Posterior vena cava (tissue), 2 donors: ENCODE results near the gene FLRT2. TPM values are rescaled to one million over a fixed set of nuclear protein-coding genes. Genes with fewer than 3 reads are reported as not detected.

Source experiments
- DNase-seq: peaks from one replicate; pipeline ENCODE4 v3.0.0-alpha.2; 2020; ENCODE audit warnings: low spot score
- intact Hi-C, 2 donors: fragments of 100-400 bp; cut with DNase I; formaldehyde crosslinking; loops; one replicate each; pipeline versions ENCODE4 v1.14.1 to v1.14.2; 2022 to 2023
- long read RNA-seq, 2 donors: library from polyadenylated mRNA; unstranded; transcript quantifications; one replicate each; pipeline ENCODE4 v2.0.0, GENCODE V29; 2020 to 2021
- total RNA-seq, 2 donors: library from RNA; stranded (reverse); fragmentation: NEBNext Ultra II Directional; extraction: Animal tissue kit (Norgen Biotek cat#: 25700); gene quantifications; one replicate each; pipeline ENCODE4 v1.2.1, GENCODE V29; 2021
- donor health status: DM: yes; HTN: yes; CAD: no.
- donor health status: DM: yes; HTN: yes; CAD: no.

The FLRT2 gene, protein sequence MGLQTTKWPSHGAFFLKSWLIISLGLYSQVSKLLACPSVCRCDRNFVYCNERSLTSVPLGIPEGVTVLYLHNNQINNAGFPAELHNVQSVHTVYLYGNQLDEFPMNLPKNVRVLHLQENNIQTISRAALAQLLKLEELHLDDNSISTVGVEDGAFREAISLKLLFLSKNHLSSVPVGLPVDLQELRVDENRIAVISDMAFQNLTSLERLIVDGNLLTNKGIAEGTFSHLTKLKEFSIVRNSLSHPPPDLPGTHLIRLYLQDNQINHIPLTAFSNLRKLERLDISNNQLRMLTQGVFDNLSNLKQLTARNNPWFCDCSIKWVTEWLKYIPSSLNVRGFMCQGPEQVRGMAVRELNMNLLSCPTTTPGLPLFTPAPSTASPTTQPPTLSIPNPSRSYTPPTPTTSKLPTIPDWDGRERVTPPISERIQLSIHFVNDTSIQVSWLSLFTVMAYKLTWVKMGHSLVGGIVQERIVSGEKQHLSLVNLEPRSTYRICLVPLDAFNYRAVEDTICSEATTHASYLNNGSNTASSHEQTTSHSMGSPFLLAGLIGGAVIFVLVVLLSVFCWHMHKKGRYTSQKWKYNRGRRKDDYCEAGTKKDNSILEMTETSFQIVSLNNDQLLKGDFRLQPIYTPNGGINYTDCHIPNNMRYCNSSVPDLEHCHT
- total RNA-seq: 10 to 100 TPM; 16.1 to 59.6 TPM
- long read RNA-seq, donor 1, full-length matches to known transcripts: 1 of 13 reads
- long read RNA-seq, donor 1, partial matches to known transcripts: 1 of 13 reads
- long read RNA-seq, donor 1, other reads (novel, unspliced or antisense): 11 of 13 reads
- long read RNA-seq, donor 2, partial matches to known transcripts: 0 of 2 reads
- long read RNA-seq, donor 2, other reads (novel, unspliced or antisense): 2 of 2 reads

DNA sequence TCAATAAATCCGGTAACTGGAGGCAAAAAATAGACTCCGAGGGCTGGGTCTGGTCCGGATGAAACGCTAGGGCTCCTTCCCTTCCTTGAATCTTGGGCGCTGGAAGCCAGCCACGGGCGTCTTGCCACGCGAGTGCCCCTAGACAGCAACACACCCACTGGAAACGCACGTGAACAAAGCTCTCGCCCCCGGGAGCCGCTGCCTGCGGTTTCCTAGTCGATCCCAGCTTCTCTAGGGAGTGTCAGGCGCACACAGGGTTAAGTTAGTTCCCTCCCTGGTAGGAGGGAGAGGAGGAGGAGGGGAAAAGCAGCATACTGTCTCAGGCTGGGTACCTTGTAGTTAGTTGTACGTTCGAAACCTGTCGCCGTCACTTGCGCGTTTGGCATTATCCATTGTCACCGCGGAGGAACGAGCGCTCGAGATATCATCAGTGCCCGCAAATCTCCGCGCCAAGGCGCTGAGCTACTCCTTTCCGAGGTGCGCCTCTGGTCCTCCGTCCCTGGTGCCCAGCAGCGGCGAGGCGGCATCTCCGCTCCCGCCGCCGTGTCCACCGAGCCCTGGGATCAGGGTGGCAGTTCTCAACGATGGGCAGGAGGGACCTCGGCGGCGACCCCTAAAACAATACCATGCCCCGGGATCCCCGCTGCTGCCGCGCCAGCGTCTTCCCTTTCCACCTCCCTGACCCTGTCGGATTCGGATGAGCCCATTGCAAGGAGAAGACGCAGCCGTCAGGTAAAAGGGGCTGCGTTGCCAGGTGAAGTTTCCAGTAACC lies at the start of gene FLRT2:
Gene FLRT2, plus strand, starts transcription at position 342 of the 772 bp plus-strand sequence. CDS start 91,371 bp downstream, outside the sequence.
- peak; percentile 89 for DNase-seq
- intact Hi-C loops: no loop called here

DNA sequence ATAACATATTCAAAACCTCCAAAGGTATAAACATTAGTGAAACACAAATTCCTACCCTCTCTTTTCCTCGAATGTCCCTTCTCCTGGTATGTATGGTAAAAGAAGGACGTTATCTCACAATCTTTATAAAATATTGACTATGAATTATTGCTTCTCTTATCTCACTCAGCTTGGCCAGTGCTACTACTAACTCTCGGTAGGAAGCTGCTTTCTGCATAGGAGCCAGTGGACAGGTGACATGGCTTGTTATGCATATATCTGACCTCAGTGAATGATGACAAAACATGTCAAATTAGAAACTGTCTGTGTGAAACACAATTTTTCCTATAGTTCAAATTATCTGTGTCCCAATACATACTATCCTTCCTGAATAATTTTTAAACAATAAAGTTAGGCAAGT lies 48.5 kb upstream of the FLRT2 start:
- intact Hi-C loops: no loop called here
- DNase-seq: no peak

DNA sequence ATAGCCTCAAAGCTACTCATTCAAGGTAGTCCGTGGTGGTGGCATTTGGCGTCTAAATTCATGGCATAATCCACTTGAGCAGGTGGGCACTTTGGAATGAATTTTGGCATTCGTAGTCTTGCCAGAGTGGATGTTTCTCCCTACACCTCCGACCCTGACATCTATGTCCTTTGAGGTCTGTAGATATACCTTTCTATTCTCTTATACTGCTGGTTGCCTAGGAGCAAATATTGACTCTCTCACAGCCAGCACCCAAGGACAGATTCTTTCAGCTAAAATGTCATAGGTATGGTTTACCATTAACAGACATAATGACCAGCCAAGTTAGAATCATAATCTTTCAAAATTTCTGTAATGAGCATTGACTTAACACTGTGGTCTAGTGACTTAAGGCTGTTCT lies 47.4 kb upstream of the FLRT2 start:
- DNase-seq: no peak
- intact Hi-C loops: no loop called here

DNA sequence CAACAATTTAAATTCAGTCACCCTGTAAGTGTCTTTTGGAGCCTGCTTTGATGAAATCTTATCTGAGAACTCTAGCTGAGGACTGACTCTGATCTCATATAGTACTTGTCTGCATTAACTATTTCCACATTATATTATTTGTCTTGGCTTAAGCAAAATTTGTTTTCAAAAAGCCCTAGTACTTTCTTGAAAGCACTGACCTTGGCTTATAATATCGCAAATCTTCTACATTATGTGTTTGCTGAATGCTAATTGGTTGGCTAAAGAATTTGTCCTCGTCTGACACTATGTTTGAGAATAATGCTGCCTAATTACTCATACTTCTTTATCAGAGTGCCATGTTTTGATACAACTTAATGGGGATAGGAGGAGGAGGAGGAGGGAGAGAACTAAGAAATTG lies 46.9 kb upstream of the FLRT2 start:
- intact Hi-C loops: no loop called here
- DNase-seq: no peak

DNA sequence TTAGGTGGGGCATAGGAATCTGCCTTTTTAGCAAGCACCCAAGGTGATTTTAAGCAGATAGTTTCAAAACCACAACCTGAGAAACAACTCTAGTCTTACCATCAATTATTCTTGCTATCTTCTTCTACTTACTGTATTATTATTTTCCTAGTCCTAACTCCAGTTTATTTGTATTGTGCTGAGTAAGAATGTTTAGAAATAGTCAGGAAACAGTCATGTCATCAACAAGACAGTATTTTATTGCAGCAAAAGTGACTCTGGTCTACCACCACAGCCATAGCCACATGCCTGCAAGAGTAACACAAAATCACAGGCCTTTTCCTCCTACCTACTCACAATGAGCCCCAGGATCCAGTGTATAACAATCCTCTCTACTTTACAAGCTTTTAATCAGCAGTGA lies 46.3 kb upstream of the FLRT2 start:
- DNase-seq: no peak
- intact Hi-C loops: no loop called here

DNA sequence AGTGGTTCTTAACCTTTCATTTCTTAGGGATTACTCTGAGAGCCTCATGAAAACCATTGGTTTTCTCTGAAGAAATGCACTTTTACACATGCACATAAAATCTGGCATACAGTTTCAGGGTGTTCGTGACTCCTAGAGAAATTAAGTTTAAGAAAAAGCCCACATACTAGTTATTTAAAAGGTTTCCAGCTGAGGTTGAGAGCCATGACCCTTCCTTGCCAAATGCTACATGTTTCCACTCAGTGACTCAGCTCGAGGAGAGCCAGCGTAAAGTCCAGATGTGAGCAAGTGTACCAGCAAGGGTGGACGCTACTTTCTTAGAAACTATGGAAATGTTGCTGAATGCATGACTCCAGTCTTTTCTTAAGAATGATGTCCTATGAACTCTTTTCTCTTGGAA lies 42.7 kb upstream of the FLRT2 start:
- DNase-seq: peak; percentile 63
- intact Hi-C loops: no loop called here

DNA sequence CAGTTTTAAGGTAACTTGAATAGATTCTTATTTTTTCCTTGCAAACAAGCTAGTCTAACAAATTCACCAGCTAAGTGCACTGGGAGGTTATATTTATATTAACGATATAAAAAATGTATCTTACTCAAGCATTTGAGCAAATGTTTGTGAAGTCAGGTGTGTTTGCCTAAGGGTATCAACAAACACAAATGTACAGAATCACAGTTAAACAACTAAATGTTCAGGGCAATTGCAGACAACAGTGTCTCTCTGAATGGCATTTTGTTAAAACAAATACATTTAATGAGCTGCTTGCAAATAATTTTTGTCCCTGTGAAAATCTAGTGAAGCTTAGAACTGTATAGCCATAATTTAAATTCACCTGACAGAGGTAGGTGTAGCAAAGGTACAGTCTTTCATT lies 28.2 kb upstream of the FLRT2 start:
- intact Hi-C loops: no loop called here

DNA sequence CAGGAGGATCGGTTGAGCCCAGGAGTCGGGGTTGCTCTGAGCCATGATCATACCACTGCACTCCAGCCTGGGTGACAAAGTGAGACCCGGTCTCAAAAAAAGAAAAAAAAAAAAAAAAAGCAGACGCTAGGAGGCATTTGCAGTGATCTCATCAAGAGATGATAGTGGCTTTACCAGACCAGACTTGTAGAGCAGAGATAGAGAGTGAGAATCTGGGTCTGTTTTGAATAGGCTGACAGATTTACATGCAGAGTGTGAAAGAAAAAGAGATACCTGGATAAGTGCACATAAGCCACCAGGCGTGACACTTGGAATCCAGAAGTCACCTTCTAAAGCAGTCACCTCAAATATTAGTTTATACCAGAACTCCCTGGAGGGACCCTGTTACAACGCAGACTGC lies 21.1 kb upstream of the FLRT2 start:
- DNase-seq: no peak
- intact Hi-C loops: no loop called here

More for the DNA sequence above, 28.2 kb upstream of the FLRT2 start:
- DNase-seq: no peak

DNA sequence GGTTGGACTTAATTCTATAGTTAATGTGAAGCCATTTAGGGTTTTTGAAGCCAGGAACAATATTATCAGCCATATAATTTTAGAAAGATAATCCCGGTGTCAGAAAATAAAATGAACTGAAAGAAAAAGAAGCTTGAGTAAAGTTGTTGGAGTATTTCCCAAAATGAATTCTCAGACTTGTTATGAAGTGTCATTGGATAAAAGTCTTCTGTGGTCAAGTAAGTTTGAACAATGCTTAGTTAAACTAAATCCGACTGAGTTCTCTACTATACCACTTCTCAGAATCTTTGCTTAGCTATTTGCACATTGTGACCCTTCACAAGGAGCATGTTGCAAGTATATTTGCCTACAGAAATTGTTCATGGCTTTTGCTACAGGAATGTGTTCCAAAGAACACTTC lies 17.5 kb upstream of the FLRT2 start:
- intact Hi-C loops: no loop called here
- no peak for DNase-seq

DNA sequence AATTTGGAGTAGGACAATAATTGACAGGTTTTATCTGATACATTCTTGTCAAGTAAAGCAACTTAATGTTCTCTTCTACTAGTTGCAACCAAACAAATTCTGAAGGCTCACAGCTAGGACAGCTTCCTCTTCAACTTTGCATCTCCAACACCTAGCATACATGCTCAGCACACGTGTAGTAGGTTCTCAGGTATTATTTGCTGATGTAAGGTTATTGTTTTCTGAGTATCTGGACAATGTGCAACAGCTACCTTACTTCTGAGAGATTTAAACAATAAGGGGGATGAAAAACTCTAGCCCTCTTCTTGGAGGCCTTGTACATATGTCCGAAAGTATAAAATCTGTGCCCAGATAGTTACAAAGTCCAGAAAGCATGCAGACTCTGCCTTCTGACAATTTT lies 15.5 kb upstream of the FLRT2 start:
- no peak for DNase-seq
- intact Hi-C loops: no loop called here

DNA sequence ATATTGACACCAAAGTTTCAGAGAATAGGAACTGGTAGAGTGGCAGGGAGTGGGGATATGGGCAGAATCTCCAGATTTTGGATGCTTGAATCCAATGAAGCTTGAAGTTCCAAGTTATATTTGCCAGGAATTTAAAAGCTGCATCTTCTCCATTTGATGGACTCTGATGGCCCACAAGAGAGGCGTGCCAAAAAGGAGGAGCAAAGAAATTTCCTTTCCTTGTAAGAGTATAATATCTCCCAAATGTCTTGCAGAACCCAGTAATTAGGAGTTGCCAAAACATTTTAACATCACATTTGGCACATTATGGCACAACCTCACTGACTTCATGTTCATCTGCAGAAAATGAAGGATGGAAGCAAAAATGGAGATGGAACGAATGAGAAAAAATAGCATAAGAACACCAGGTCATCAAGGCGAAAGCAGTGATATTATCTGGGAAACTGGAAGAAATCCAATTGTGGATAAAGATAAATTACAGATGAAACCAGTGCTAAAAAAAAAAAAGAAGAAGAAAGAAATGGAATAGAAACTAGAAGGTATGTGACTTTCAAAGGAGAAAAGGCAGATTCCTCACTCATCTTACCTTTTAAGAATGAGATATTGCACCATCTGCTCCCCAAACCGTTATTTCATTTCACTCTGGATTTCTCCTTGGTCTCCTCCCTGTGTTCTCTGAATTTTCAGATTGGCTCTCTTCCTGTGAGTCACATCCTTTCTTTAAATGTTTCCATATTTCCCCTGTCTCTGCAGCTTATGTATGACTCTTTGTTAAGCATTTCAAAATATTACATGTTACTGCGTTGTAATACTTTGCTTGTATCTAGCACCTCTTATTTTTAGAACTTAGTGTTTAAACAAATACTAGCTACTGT lies 13.5 kb upstream of the FLRT2 start:
- intact Hi-C loops: no loop called here
- no peak for DNase-seq

DNA sequence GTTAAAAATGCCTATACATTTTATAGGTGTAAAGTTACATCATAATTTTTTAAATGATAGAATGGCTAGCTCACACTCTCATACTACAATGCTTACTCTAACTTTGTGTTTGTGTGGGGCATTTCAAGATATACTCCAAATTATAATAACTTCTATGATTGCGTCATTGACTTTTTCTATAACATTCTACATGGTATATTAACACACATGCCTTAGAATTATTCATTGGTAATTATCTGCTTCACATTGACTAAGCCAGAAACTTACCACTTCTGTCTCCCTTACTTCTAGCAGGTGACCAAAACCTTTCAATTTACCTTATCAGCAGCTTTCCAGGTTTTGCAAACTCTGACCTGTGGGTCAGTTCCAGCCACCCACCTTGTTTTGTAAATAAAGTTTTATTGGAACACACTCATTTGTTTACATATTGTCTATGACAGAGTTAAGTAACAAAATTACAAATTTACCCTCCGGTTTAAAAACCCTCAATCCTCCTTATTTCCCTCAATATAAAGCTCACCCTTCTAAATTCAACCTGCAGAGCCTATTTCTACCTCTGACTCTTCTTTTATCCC lies 12.7 kb upstream of the FLRT2 start:
- DNase-seq: no peak
- intact Hi-C loops: no loop called here

DNA sequence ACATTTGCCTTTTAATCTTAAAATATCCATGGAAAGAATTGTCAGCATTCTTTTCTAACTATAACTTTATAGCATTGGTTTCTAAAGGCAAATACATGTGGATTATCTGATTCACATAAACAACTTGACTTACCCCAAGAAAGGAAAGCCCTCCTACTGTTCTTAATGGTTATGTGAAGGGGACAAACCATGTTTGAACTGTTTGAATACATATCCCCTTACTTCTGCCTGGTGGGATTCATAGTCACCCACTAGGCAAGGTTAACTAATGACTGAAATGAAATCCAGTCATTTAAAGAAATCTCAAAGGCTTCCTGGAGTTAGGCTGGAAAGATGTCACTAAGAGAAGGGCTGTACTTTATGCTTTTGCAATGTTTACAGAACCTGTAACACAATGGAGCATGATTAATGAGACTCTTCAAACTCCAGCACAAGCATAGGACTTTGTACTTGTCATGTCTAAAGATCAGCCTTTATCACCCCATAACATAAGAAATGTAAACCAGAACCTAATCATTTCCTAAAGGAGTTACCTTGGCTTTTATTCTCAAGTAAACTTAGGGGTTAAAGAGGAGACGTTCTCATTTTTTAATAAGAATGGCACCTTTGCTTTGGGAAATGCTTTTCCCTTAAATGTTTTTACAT lies 10.2 kb upstream of the FLRT2 start:
- DNase-seq: no peak
- intact Hi-C loops: no loop called here

DNA sequence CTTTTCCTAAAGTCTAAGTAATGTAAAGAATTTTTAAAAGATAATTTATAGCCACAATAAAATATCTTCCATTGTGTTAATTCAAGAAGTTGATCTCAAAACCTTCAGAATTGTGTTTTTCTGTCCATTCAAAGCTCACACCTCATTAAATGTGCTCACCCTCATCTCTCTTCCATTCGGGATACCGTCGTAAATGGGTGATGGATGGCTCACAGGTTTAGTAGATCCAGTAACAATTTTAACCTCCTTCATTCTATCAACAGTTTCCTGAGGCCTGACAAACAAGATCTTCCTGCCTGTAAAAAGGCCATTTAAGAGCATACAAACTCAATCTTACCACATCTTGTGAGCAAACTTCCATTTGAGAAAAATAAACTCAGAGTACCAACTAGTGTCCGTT lies 9.4 kb upstream of the FLRT2 start:
- intact Hi-C loops: no loop called here
- DNase-seq: no peak

DNA sequence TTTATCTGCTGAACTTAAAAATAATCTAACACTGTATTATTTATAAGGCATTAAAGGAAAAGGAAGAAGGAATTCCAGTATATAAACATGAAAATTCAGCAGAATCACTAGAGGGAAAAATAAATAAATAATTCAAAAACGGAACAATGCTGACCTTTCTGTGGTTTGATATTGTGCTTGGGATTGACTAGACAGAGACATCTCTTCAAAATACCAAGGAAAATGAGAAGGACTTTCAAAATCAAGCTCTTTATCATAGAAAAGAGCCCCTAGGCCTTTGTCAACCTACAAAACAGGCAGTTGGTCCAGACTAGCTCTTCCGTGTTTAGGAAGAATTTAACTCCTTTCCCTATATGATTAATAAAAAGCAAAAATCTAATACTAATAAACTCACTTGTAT lies 6.3 kb upstream of the FLRT2 start:
- intact Hi-C loops: no loop called here
- DNase-seq: no peak

DNA sequence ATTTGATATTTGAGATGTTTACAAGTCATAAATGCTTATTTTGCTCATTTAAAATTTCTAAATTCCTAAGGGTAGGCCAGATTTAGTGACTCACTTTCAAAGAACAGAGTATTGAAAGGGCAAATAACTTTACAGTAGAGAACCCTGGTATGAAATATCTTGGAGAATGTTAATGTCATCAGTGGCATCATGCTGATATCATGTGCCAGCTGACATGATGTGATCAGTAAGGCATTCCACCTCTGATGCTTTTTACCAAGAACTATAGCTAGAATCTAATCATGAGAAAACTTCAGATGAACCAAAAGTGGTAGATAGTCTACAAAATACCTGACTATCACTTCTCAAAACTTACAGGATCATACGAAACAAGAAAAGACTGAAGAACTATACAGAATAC lies 2.9 kb upstream of the FLRT2 start:
- intact Hi-C loops: no loop called here
- no peak for DNase-seq

DNA sequence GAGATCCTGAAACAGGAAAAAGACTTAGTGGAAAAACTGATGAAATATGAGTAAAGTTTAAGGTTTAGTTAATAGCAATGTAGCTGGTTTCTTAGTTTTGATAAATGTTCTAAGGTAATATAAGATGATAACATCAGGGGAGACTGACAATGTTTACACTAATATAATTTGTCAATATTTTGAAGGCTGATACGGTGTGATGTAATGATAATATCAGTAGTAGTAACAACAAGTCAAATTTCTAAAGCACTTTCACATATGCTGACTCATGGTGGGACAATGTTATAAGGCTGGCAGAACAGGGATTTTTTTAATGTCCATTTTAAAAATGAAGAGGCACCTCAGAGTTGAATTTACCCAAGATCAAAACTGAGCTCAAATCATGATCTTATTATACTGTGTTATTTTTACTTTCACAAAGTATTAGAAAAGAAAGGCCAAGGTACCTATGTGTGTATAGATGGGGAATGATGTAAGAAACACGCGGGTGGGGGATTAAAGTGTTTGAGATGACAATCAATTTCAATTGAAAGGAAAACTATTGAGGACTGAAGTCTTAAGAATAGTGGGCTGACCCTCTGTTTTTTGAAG lies 2.4 kb upstream of the FLRT2 start:
- no peak for DNase-seq
- intact Hi-C loops: no loop called here
